ENCODE results near the gene EGFR. TPM values are rescaled to one million over a fixed set of nuclear protein-coding genes. Genes with fewer than 3 reads are reported as not detected.
A peak's percentile ranks its signal among the peaks of the same experiment; 100 is the strongest.
"Not testable (repeated sequence)": the region's sequence is repeated elsewhere in the genome, so short reads cannot be mapped to it uniquely, and the experiment has no call there.

EGFR gene
- total and polyA plus RNA-seq, 12 donors = 7.0 to 111 (median 71.6) TPM

DNA sequence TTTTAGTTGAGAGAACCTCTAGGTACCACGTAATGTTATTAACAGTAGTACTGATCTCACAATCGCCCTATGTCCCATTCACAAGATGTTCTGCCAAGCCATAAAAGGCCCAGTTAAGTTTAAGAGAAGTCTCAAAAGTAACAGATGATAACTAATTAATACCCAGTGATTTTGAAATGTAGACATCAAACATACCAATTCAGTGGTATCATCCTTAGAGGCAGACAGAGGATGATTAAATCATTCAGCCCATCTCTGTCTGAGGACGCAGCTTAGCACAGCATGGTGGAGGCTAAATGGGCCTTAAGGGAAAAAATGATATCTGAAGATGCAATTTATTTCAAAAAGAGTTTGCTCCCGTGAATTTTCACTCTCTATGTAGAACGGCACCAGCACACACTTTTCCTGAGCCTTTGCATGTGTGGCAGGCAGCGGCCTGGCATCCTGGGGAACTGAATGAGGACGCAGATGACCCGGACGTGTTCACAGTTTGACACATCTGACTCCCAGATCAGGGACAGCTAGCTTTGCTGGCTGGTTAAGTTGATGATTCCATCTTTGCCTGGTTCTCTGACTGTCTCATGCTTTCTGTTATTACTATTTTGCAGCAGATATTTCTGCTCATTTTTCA is 13.4 kb downstream of the EGFR start:
- intact Hi-C loops (cut with DNase I) = loop anchor here in 1 of 2 donors (10.0 kb wide), 1 partner anchor 113 kb away; no protein-coding TSS in a partner anchor
- Histone ChIP-seq H3K27me3 (no peaks in the 10 kb centered on the region), H3K4me3 (no peak overlapping the region), H3K9me3 (replicated peaks in 1 of 3) (no peaks in the 10 kb centered on the region), H3K27ac (no peak overlapping the region), H3K4me1 (replicated peaks in 1 of 2) (peaks cover 4 to 31% of the 10 kb centered on the region in 2 donors), H3K36me3 (replicated peaks in 1 of 2) (no peaks in the 10 kb centered on the region)
- no peak for TF ChIP-seq POLR2A (IDR thresholded peaks at IDR 0.05)
- TF ChIP-seq, protein P1, sequence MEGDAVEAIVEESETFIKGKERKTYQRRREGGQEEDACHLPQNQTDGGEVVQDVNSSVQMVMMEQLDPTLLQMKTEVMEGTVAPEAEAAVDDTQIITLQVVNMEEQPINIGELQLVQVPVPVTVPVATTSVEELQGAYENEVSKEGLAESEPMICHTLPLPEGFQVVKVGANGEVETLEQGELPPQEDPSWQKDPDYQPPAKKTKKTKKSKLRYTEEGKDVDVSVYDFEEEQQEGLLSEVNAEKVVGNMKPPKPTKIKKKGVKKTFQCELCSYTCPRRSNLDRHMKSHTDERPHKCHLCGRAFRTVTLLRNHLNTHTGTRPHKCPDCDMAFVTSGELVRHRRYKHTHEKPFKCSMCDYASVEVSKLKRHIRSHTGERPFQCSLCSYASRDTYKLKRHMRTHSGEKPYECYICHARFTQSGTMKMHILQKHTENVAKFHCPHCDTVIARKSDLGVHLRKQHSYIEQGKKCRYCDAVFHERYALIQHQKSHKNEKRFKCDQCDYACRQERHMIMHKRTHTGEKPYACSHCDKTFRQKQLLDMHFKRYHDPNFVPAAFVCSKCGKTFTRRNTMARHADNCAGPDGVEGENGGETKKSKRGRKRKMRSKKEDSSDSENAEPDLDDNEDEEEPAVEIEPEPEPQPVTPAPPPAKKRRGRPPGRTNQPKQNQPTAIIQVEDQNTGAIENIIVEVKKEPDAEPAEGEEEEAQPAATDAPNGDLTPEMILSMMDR (IDR thresholded peaks at IDR 0.05) = no peak
- peak in 1 of 7 donors; percentile 42 for DNase-seq
- WGBS, 4 donors = 86 to 93% (median 89%) methylated on average over 9 of the region's 9 CpGs

DNA sequence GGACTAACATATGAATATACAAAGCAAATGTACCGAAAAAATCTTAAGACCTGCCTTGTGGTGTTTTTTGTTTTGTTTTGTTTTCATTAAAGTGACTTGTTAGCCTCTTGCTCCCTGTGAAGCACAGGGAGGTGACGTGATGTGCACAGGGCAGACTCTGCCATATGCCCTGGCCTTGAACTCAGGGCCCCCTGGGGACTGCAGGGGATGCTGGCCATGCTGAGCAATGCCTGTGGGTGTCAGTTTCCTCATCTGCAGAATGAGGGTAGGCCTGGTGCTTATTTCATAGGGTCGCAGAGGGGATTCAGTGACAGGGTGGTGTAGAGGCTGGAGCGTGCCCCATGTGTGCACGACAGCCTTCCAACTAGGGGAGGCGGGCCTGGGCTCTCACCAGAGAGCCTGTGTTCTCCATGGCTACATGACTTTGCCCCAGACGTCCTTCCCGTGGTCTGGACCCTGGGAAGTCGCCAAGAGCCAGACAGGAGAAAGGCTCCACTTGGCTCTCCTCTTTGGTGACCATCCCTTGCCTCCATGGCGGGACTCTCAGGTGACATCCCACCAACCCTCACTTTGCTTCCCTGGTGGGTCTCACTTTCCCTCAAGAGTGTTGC is 14.5 kb downstream of the EGFR start:
- H3K4me1 ChIP-seq (replicated peaks in 1 of 2) = peaks cover 4 to 26% of the 10 kb centered on the region in 2 donors
- no peaks in the 10 kb centered on the region for H3K36me3 ChIP-seq (replicated peaks in 1 of 2)
- intact Hi-C loops (cut with DNase I) = loop anchor here in 1 of 2 donors (10.0 kb wide), 1 partner anchor 111 kb away; no protein-coding TSS in a partner anchor
- no peaks in the 10 kb centered on the region for H3K9me3 ChIP-seq (replicated peaks in 1 of 3)
- H3K27me3 ChIP-seq = no peaks in the 10 kb centered on the region
- H3K27ac ChIP-seq = no peak overlapping the region
- H3K4me3 ChIP-seq = no peak overlapping the region
- no peak for TF ChIP-seq POLR2A (IDR thresholded peaks at IDR 0.05)
- TF ChIP-seq, protein P1 (IDR thresholded peaks at IDR 0.05) = no peak
- 87 to 92% (median 90%) methylated on average over 9 to 10 of the region's 10 CpGs for WGBS, 4 donors
- DNase-seq = no peak

DNA sequence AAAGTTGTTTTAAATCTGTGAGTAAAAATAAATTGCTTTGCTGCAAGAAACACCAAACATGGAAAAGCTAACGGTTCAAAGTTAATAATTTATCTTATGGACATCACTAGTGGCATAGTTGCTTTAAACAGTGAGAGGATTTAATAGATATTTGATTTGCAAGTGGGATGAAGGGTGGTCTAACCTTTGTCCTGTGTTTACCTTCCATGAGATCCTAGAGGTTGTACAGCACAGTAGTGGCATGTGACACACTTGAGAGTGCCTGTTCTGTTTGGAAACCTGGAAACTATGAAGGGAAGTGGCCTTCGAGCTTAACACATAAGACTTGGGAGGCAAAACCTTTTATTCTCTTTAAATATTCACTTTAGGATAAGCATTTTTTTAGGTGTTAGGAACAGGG is 16.0 kb downstream of the EGFR start:
- intact Hi-C loops (cut with DNase I) = loop anchor here in 1 of 2 donors (10.0 kb wide), 1 partner anchor 110 kb away; no protein-coding TSS in a partner anchor
- peaks cover 4 to 26% of the 10 kb centered on the region in 2 donors for H3K4me1 ChIP-seq (replicated peaks in 1 of 2)
- no peak for DNase-seq
- no peaks in the 10 kb centered on the region for H3K27me3 ChIP-seq
- no peaks in the 10 kb centered on the region for H3K9me3 ChIP-seq (replicated peaks in 1 of 3)
- TF ChIP-seq, protein P1 (IDR thresholded peaks at IDR 0.05) = no peak
- no peak for TF ChIP-seq POLR2A (IDR thresholded peaks at IDR 0.05)
- 44 to 46% (median 45%) methylated on average over 2 of the region's 2 CpGs for WGBS, 4 donors
- no peaks in the 10 kb centered on the region for H3K36me3 ChIP-seq (replicated peaks in 1 of 2)
- no peak overlapping the region for H3K27ac ChIP-seq
- H3K4me3 ChIP-seq = no peak overlapping the region

DNA sequence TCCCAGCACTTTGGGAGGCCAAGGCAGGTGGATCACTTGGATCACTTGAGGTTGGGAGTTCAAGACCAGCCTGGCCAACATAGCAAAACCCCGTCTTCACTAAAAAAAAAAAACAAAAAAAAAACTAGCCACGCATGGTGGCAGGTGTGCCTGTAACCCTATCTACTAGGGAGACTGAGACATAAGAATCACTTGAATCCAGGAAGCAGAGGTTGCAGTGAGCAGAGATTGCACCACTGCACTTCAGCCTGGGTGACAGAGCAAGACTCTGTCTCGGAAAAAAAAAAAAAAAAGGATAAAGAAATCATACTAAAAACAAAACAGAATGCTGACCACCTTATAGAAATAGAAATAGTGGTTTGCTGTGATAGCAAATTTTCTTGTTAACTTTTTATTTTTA is 16.6 kb downstream of the EGFR start:
- H3K27ac ChIP-seq; H3K27me3 ChIP-seq; DNase-seq; H3K9me3 ChIP-seq (replicated peaks in 1 of 3); H3K4me3 ChIP-seq; H3K36me3 ChIP-seq (replicated peaks in 1 of 2): not testable (repeated sequence)
- intact Hi-C loops (cut with DNase I) = loop anchor here in 1 of 2 donors (10.0 kb wide), 1 partner anchor 109 kb away; no protein-coding TSS in a partner anchor
- H3K4me1 ChIP-seq (replicated peaks in 1 of 2) = peaks cover 4 to 24% of the 10 kb centered on the region in 2 donors
- WGBS, 4 donors = 77 to 88% (median 83%) methylated on average over 3 of the region's 3 CpGs

Data from adrenal gland (tissue), 12 donors.